ES-I3 (cell line): Measurements from ENCODE around the gene ATP10A.

Experiments used
- H3K36me3 ChIP-seq: 2 replicates; pipeline ENCODE4 v1.6.1; 2013; ENCODE audit warnings: mild to moderate bottlenecking, low read length, control low read depth, moderate library complexity; ENCODE audit not compliant: insufficient read depth
- H3K4me1 ChIP-seq: 2 replicates; pipeline ENCODE4 v1.6.1; 2013; ENCODE audit warnings: mild to moderate bottlenecking, control low read depth, low read length; ENCODE audit not compliant: insufficient read depth
- H3K9ac ChIP-seq: 2 replicates; pipeline ENCODE4 v1.6.1; 2013; ENCODE audit warnings: low read depth, mild to moderate bottlenecking, low read length, moderate library complexity
- H3K9me3 ChIP-seq: 2 replicates; pipeline ENCODE4 v1.6.1; 2013; ENCODE audit warnings: mild to moderate bottlenecking, low read length, moderate library complexity; ENCODE audit not compliant: control insufficient read depth, insufficient read depth

The ATP10A gene

GRCh38 chr15:25740383-25741255 is 122.5 kb downstream of the ATP10A start:
- no peaks in the 10 kb centered on the region for H3K4me1 ChIP-seq
- H3K36me3 ChIP-seq: no peaks in the 10 kb centered on the region
- H3K9ac ChIP-seq: no peak overlapping the region
- H3K9me3 ChIP-seq: no peaks in the 10 kb centered on the region

GRCh38 chr15:25739687-25740121 is 123.4 kb downstream of the ATP10A start:
- Histone ChIP-seq H3K9ac (no peak overlapping the region), H3K4me1 (no peaks in the 10 kb centered on the region), H3K36me3 (no peaks in the 10 kb centered on the region), H3K9me3 (no peaks in the 10 kb centered on the region)

- H3K9me3 ChIP-seq: no peaks in the 10 kb centered on the region
- no peak overlapping the region for H3K9ac ChIP-seq
- no peaks in the 10 kb centered on the region for H3K4me1 ChIP-seq
- no peaks in the 10 kb centered on the region for H3K36me3 ChIP-seq
Observed at GRCh38 chr15:25738171-25738965, 124.8 kb downstream of the ATP10A start.

- no peak overlapping the region for H3K9ac ChIP-seq
- no peaks in the 10 kb centered on the region for H3K4me1 ChIP-seq
- no peaks in the 10 kb centered on the region for H3K36me3 ChIP-seq
- no peaks in the 10 kb centered on the region for H3K9me3 ChIP-seq
Observed at GRCh38 chr15:25737218-25737643, 125.9 kb downstream of the ATP10A start.

- Histone ChIP-seq H3K9ac (no peak overlapping the region), H3K9me3 (no peaks in the 10 kb centered on the region), H3K36me3 (no peaks in the 10 kb centered on the region), H3K4me1 (no peaks in the 10 kb centered on the region)
Observed at GRCh38 chr15:25736461-25736860, 126.7 kb downstream of the ATP10A start.

- no peak overlapping the region for H3K9ac ChIP-seq
- no peaks in the 10 kb centered on the region for H3K4me1 ChIP-seq
Observed at GRCh38 chr15:25735550-25736384, 127.4 kb downstream of the ATP10A start.

GRCh38 chr15:25734680-25735355 is 128.3 kb downstream of the ATP10A start:
- Histone ChIP-seq H3K9ac (no peak overlapping the region), H3K36me3 (no peaks in the 10 kb centered on the region), H3K9me3 (no peaks in the 10 kb centered on the region), H3K4me1 (no peaks in the 10 kb centered on the region)

More at GRCh38 chr15:25735550-25736384, 127.4 kb downstream of the ATP10A start:
- no peaks in the 10 kb centered on the region for H3K9me3 ChIP-seq
- H3K36me3 ChIP-seq: no peaks in the 10 kb centered on the region

- H3K4me1 ChIP-seq: no peaks in the 10 kb centered on the region
- H3K9me3 ChIP-seq: no peaks in the 10 kb centered on the region
- H3K36me3 ChIP-seq: no peaks in the 10 kb centered on the region
- H3K9ac ChIP-seq: no peak overlapping the region
Observed at GRCh38 chr15:25733856-25734679, 129.1 kb downstream of the ATP10A start.

- Histone ChIP-seq H3K36me3 (no peaks in the 10 kb centered on the region), H3K9me3 (no peaks in the 10 kb centered on the region), H3K9ac (no peak overlapping the region), H3K4me1 (no peaks in the 10 kb centered on the region)
Observed at GRCh38 chr15:25733036-25733855, 129.9 kb downstream of the ATP10A start.

GRCh38 chr15:25732191-25732590 is 130.9 kb downstream of the ATP10A start:
- Histone ChIP-seq H3K36me3 (no peaks in the 10 kb centered on the region), H3K9me3 (no peaks in the 10 kb centered on the region), H3K4me1 (no peaks in the 10 kb centered on the region), H3K9ac (no peak overlapping the region)

GRCh38 chr15:25731411-25731810 is 131.7 kb downstream of the ATP10A start:
- no peaks in the 10 kb centered on the region for H3K36me3 ChIP-seq
- H3K4me1 ChIP-seq: no peaks in the 10 kb centered on the region
- H3K9me3 ChIP-seq: no peaks in the 10 kb centered on the region

GRCh38 chr15:25730918-25731317 is 132.2 kb downstream of the ATP10A start:
- H3K9me3 ChIP-seq: no peaks in the 10 kb centered on the region
- H3K36me3 ChIP-seq: no peaks in the 10 kb centered on the region
- H3K4me1 ChIP-seq: no peaks in the 10 kb centered on the region
- H3K9ac ChIP-seq: no peak overlapping the region

More at GRCh38 chr15:25731411-25731810, 131.7 kb downstream of the ATP10A start:
- H3K9ac ChIP-seq: no peak overlapping the region
